BLaER1 (cell line): ENCODE results near the gene GFOD2.

Source experiments
- H3K27ac ChIP-seq: shearing (Covaris generic); formaldehyde crosslinking; 2 replicates; pipeline ENCODE4 v1.8.1; 2022
- H3K27me3 ChIP-seq: shearing (Covaris generic); formaldehyde crosslinking; 2 replicates; pipeline ENCODE4 v1.8.1; 2022
- H3K36me3 ChIP-seq: shearing (Covaris generic); formaldehyde crosslinking; 2 replicates; pipeline ENCODE4 v1.8.1; 2022
- H3K4me1 ChIP-seq: shearing (Covaris generic); formaldehyde crosslinking; 2 replicates; pipeline ENCODE4 v1.8.1; 2022
- H3K4me2 ChIP-seq: shearing (Covaris generic); formaldehyde crosslinking; 2 replicates; pipeline ENCODE4 v1.8.1; 2022
- H3K4me3 ChIP-seq: shearing (Covaris generic); formaldehyde crosslinking; 2 replicates; pipeline ENCODE4 v1.8.1; 2022
- H3K9ac ChIP-seq: shearing (Covaris generic); formaldehyde crosslinking; 2 replicates; pipeline ENCODE4 v1.8.1; 2022
- H3K9me3 ChIP-seq: shearing (Covaris generic); formaldehyde crosslinking; 2 replicates; pipeline ENCODE4 v1.8.1; 2022
- H4K20me1 ChIP-seq: shearing (Covaris generic); formaldehyde crosslinking; 2 replicates; pipeline ENCODE4 v1.8.1; 2022
- Cebpa-rat ChIP-seq: shearing (Covaris generic); IDR thresholded peaks from 2 replicates; pipeline ENCODE4 v1.8.1; 2022

Gene GFOD2

GRCh38 chr16:67654403-67654911, 64.7 kb downstream of the GFOD2 start:
- Histone ChIP-seq H3K4me3 (no peak overlapping the region), H3K9me3 (no peaks in the 10 kb centered on the region), H3K4me1 (peaks cover 12% of the 10 kb centered on the region), H3K4me2 (no peak overlapping the region), H3K27ac (no peak overlapping the region), H3K27me3 (no peaks in the 10 kb centered on the region), H3K9ac (no peak overlapping the region), H3K36me3 (peaks cover 92% of the 10 kb centered on the region), H4K20me1 (peaks cover 50% of the 10 kb centered on the region)
- no peak for TF ChIP-seq Cebpa-rat

- Histone ChIP-seq H3K4me1 (peaks cover 7% of the 10 kb centered on the region), H3K9me3 (no peaks in the 10 kb centered on the region), H3K4me2 (no peak overlapping the region), H3K4me3 (no peak overlapping the region), H3K36me3 (peaks cover 96% of the 10 kb centered on the region), H3K27ac (no peak overlapping the region), H3K9ac (no peak overlapping the region), H4K20me1 (peaks cover 44% of the 10 kb centered on the region), H3K27me3 (no peaks in the 10 kb centered on the region)
- TF ChIP-seq Cebpa-rat, result no peak
These were observed 65.2 kb downstream of the GFOD2 start for GRCh38 chr16:67653789-67654402.

DNA sequence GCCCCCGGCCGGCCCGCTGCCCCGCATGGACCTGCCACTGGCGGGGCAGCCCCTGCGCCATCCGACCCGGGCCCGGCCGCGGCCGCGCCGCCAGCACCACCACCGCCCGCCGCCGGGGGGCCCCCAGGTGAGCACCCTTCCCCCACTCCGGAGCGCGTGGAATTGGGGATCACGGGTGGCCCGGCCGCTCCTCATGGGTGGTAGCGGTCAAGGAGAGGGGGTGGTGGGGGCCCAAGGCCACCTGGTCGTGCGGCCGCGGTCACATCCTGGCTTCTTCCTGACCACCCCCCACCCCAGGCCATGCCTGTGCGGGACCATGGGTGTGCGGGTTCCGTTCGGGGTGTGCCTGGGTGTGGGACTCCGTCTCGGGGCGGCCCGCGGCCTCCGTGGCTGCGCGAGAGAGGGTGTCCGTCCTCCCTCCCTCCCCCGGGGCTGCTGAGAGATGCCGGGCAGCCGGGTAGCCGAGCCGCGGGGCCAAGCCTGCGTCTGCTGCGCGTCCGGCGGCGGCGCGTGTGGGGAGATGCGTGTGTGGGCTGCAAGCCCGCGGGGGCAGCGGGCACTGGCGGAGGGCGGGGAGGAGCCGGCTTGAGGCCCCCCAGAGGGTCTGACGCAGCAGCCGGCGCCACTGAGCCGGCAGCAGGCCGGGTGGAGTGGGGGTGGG, 65.9 kb downstream of the GFOD2 start:
- no peaks in the 10 kb centered on the region for H3K27me3 ChIP-seq
- H3K36me3 ChIP-seq, result peaks cover 96% of the 10 kb centered on the region
- H3K4me1 ChIP-seq, result peaks cover under 1% of the 10 kb centered on the region; the same call in 1 of the 2 replicates
- H3K9me3 ChIP-seq, result no peaks in the 10 kb centered on the region
- H3K9ac ChIP-seq, result no peak overlapping the region
- H3K4me3 ChIP-seq, result no peak overlapping the region
- no peak for TF ChIP-seq Cebpa-rat
- no peak overlapping the region for H3K4me2 ChIP-seq
- H4K20me1 ChIP-seq, result peaks cover 38% of the 10 kb centered on the region
- H3K27ac ChIP-seq, result no peak overlapping the region

DNA sequence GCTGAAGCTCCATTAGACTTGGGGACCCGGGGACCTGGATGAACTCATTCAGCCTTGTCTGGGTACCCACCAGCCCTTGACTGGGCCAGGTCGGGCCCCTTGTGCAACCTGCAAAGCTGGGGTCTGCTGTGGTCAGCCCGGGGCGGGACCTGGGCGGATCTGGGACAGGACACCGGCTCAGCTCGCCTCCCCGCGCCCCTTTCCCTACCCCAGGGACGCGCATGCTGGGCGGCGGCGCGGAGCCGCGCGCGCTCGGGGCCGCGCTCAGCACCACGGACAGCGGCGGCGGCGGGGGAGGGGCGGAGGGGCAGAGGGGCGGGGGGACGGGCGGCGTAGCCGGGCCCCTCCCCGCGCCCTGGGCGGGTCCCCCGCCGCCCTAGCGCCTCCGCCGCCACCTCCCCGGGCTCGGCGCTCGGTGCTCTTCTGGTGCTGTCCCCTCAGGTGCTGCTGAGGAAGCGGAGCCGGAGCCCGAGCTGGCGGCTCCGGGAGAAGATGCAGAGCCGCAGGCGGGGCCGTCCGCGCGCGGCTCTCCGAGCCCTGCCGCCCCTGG, 66.5 kb downstream of the GFOD2 start:
- Histone ChIP-seq H3K36me3 (peaks cover 96% of the 10 kb centered on the region), H3K9ac (no peak overlapping the region), H3K4me3 (no peak overlapping the region), H4K20me1 (peaks cover 32% of the 10 kb centered on the region), H3K4me1 (no peaks in the 10 kb centered on the region), H3K27me3 (no peaks in the 10 kb centered on the region), H3K9me3 (no peaks in the 10 kb centered on the region), H3K27ac (no peak overlapping the region), H3K4me2 (no peak overlapping the region)
- no peak for TF ChIP-seq Cebpa-rat

DNA sequence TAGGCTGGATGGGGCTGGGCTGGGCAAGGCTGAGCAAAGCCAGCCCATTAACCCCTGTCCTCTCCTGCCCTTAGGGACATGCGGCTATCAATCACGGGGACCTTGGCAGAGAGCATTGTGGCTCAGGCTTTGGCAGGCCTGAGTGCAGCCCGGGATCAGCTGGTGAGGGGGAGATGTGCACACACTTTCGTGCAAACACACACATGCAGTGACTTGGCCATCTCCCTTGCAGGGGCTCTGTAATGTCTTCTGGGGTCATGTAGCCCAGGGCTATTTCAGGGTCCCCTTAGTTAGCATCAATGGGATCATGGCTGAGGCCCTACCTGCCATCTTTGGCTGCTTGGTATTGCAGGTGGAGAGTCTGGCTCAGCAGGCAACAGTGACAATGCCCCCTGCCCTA, 67.3 kb downstream of the GFOD2 start:
- no peaks in the 10 kb centered on the region for H3K9me3 ChIP-seq
- H3K36me3 ChIP-seq, result peaks cover 94% of the 10 kb centered on the region
- peaks cover 24% of the 10 kb centered on the region for H4K20me1 ChIP-seq
- peaks cover 1% of the 10 kb centered on the region; the same call in 1 of the 2 replicates for H3K4me1 ChIP-seq
- H3K27ac ChIP-seq, result no peak overlapping the region
- H3K4me2 ChIP-seq, result no peak overlapping the region
- no peak overlapping the region for H3K4me3 ChIP-seq
- no peak for TF ChIP-seq Cebpa-rat
- no peaks in the 10 kb centered on the region for H3K27me3 ChIP-seq
- no peak overlapping the region for H3K9ac ChIP-seq

DNA sequence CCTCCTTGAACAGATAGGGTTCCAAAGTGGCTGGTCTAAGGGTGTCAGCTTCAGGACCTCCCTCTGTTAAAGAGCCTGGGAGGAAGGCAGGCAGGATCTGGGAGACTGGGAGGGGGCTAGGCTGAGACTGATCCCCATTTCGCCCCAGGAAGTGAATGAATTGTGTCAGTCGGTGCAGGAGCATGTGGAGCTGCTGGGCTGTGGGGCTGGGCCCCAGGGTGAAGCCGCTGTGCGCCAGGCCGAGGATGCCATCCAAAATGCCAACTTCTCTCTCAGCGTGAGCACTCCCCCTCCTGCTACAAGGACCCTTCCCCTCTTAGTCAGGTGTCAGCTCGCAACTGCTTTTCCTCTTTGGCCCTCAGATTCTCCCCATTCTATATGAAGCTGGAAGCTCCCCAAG, 68.1 kb downstream of the GFOD2 start:
- peaks cover 94% of the 10 kb centered on the region for H3K36me3 ChIP-seq
- peaks cover 9% of the 10 kb centered on the region for H3K4me1 ChIP-seq
- no peak overlapping the region for H3K9ac ChIP-seq

GRCh38 chr16:67650023-67650422, 69.1 kb downstream of the GFOD2 start:
- Histone ChIP-seq H4K20me1 (peaks cover 7% of the 10 kb centered on the region; the same call in 1 of the 2 replicates), H3K36me3 (peaks cover 85% of the 10 kb centered on the region), H3K4me2 (no peak overlapping the region), H3K4me3 (no peak overlapping the region), H3K27ac (no peak overlapping the region), H3K4me1 (peaks cover 19% of the 10 kb centered on the region), H3K27me3 (no peaks in the 10 kb centered on the region), H3K9ac (no peak overlapping the region), H3K9me3 (no peaks in the 10 kb centered on the region)
- TF ChIP-seq Cebpa-rat, result no peak

More for the DNA sequence above, 68.1 kb downstream of the GFOD2 start:
- H3K27ac ChIP-seq, result no peak overlapping the region
- H3K9me3 ChIP-seq, result no peaks in the 10 kb centered on the region
- H4K20me1 ChIP-seq, result peaks cover 17% of the 10 kb centered on the region; the same call in 1 of the 2 replicates
- H3K27me3 ChIP-seq, result no peaks in the 10 kb centered on the region
- no peak for TF ChIP-seq Cebpa-rat
- H3K4me3 ChIP-seq, result no peak overlapping the region
- H3K4me2 ChIP-seq, result no peak overlapping the region

DNA sequence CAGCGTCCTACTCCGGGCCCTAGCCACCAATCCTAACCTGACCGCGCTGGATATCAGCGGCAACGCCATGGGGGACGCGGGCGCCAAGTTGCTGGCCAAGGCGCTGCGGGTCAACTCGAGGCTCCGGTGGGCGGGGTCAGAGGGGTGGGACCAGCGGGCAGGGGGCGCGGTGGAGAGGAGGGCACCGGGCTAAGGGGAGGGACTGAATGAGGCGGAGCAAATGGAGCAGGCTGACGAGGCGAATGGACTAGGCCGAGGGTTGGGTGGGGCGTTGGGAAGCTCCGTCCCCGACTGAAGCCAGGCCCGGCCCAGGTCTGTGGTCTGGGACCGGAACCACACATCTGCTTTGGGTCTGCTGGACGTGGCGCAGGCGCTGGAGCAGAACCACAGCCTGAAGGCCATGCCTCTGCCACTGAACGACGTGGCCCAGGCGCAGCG, 69.6 kb downstream of the GFOD2 start:
- Histone ChIP-seq H3K9ac (no peak overlapping the region), H3K9me3 (no peaks in the 10 kb centered on the region), H3K27ac (no peak overlapping the region), H3K4me2 (no peak overlapping the region), H4K20me1 (peaks cover 2% of the 10 kb centered on the region; the same call in 1 of the 2 replicates), H3K4me3 (no peak overlapping the region), H3K36me3 (peaks cover 80% of the 10 kb centered on the region), H3K4me1 (peaks cover 21% of the 10 kb centered on the region), H3K27me3 (no peaks in the 10 kb centered on the region)
- no peak for TF ChIP-seq Cebpa-rat

DNA sequence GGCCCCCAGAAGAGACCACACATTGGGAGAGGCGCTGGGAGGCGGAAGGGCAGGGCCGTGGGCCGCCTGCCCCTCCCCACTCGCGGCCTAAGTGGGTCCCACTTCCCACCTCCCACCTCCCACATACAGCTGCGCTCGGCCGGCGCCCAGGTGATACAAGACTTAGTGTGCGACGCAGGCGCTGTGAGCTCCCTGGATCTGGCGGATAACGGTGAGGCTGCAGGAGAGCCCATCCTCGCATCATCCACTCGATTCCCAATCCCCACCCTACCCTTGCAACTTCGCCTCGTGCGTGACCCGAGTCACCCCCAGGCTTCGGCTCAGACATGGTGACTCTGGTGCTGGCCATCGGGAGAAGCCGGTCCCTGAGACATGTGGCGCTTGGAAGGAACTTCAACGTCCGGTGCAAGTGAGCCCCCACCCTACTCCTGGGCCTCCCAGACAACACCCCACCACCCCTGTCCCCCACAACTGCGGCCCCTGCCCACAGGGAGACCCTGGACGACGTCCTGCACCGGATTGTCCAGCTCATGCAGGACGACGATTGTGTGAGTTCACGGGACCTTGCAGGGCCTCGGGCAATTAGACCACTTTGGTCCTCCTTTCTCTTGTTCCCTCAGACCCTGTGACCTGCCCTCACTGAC, 70.2 kb downstream of the GFOD2 start:
- Histone ChIP-seq H3K27me3 (no peaks in the 10 kb centered on the region), H3K4me3 (no peak overlapping the region), H3K9me3 (no peaks in the 10 kb centered on the region), H4K20me1 (no peaks in the 10 kb centered on the region), H3K9ac (no peak overlapping the region), H3K36me3 (peaks cover 74% of the 10 kb centered on the region), H3K27ac (no peak overlapping the region), H3K4me1 (peaks cover 27% of the 10 kb centered on the region), H3K4me2 (no peak overlapping the region)
- TF ChIP-seq Cebpa-rat, result no peak
